NCI-H774 (cell line): ENCODE measurements around the gene C11orf21.

Source experiments
- DNase-seq: peaks from one replicate; lab custom pipeline; 2025; lab: John Stamatoyannopoulos, UW

The C11orf21 gene

DNA sequence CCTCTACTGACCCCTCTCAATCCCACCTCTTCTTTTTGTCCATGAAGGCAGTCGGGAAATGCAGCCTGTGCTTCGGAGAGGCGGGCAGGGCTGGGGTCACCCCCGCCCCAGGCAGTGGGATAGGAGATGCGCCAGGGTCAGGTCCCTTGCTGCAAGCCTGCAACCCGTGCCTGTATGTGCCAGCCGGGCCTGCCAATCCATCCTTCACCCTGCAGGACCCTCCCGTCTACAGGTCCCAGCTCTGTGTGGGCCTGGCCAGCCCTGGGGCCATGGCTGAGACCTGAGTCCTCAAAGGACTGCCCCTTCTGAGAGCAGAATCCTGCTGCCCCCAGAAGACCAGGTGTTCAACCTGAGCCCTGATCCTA is 42.3 kb downstream of the C11orf21 start:
- DNase-seq: no peak

- no peak for DNase-seq
These were observed 42.9 kb downstream of the C11orf21 start for GRCh38 chr11:2258501-2259465.

- no peak for DNase-seq
These were observed 44.6 kb downstream of the C11orf21 start for GRCh38 chr11:2256951-2257700.

GRCh38 chr11:2256293-2256913 is 45.3 kb downstream of the C11orf21 start:
- no peak for DNase-seq

- DNase-seq: no peak
These were observed 49.7 kb downstream of the C11orf21 start for GRCh38 chr11:2252018-2252417.

- DNase-seq: no peak
These were observed 50.6 kb downstream of the C11orf21 start for GRCh38 chr11:2251138-2251537.

DNA sequence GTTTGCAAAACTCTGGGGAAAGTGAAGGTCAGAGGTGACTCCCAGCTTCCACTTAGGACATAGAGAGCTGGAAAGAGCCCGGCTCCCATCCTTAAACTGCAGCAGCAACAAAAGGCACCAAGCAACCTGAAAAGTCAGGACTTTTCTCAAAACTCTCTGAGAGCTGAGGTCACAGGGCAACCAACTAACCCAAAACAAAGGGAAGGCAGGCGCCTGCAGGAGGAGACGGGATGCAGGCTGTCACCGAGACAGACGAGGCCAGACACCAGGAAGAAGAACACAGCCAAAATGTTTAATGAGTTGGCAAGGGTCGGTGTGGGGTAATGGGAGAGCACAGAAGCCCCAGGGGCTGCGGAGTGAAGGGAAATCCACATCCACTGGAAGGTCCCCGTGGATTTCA is 51.2 kb downstream of the C11orf21 start:
- DNase-seq: no peak

DNA sequence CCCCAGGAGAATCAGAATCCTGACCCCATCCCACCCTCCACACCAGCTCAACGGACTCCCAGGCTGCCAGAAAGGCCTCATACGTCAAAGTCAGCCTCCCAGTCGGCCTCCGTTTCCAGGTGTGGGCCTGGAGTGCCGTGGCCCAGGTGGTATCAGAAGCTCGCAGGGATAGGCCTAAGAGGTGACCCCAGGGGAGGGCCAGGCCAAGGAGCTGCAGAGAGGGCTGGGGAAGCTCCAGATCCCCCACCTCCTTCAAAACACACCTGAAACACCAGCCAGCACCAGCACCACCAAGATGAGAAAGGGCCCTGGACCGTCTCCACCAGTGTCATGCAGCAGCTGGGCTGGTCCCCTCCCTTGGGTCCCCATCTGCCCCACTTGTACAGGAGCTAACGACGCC is 51.7 kb downstream of the C11orf21 start:
- DNase-seq: no peak

GRCh38 chr11:2249189-2249916 is 52.4 kb downstream of the C11orf21 start:
- no peak for DNase-seq

DNA sequence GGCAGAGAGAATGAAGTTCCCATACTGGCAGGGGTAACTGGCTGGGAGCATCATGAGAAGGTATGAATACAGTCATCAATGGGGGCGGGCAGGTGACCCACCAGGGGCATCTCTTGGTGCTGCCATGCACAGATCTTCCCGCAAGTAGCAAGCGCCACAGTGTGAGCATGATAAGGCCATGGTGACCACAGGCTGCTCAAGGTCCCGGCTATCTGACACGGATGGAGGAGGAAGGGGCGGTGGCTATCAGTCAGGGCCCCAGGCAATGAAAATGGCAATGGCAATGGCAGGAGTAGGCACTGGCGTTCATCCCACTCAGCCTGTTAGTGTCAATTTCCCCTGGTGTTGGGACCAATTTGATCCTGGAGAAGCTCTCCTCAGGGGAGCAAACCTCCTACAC is 53.0 kb downstream of the C11orf21 start:
- no peak for DNase-seq

- no peak for DNase-seq
These were observed 53.5 kb downstream of the C11orf21 start for GRCh38 chr11:2248242-2248641.

DNA sequence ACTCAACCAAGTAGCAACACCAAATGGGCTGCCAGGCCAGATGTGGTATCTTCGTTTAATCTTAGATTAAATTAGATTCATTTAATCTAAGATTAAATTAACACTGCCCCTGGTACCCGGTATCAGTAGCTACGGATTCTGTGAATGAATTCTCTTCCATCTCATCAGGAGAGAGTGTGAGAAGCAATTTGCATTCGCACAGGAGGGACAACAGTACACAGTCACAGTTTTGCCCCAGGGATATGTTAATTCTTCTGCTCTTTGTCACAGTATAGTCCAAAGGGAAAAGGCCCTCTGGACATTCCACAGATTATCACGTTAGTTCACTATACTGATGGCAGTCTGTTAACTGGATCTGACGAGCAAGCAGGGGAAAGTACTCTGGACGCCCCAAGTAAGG is 54.2 kb downstream of the C11orf21 start:
- DNase-seq: no peak
